GM19043 (cell line): Measurements from ENCODE around the gene ATP5F1E.

Source experiments
- ATAC-seq: cut with Tn5 transposase; IDR thresholded peaks from one replicate; pipeline ENCODE4 v1.9.1; 2021; ENCODE audit warnings: low read depth; ENCODE audit not compliant: unreplicated experiment

Gene ATP5F1E

DNA sequence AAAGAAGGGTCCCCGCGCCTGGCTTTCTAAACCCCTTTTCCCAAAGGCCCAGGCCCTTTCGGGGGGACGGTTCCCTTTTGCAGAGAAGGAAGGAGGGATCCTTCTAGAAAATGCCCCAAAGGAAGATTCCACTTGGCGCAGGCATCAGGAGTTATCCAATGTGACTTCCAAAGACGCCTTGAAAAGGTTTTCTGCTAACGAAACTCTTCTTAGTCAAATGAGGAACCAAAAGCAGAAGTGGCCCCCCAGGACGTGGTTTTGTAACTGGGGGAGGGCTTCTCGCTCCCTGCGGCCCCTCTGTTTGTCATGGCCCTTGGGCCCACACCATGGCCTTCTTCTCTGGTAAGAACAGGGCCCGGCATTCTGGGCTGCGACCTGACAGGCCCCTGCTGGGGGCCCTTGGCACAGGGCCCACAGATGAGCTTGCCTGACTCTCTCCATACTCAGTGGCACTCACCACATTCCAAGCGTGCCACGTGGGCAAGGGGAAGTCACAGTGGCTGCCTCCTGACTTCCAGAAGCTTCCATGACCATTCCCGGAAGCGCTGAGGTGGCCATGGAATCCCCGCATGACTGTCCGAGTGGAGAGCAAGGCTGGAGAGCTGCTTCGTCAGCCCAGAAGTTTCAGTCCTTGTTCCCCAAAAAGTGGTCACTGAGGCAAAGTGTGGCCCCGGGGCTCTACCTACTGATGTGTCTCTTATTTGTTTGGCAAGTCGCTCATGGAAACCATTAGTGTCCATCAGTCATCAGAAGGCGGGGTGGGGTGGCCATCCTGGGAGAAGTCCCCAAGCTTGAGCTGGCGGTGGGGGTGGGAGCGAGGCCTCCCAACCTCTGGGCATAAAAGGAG is 24.2 kb downstream of the ATP5F1E start:
- ATAC-seq = peak; percentile 30

DNA sequence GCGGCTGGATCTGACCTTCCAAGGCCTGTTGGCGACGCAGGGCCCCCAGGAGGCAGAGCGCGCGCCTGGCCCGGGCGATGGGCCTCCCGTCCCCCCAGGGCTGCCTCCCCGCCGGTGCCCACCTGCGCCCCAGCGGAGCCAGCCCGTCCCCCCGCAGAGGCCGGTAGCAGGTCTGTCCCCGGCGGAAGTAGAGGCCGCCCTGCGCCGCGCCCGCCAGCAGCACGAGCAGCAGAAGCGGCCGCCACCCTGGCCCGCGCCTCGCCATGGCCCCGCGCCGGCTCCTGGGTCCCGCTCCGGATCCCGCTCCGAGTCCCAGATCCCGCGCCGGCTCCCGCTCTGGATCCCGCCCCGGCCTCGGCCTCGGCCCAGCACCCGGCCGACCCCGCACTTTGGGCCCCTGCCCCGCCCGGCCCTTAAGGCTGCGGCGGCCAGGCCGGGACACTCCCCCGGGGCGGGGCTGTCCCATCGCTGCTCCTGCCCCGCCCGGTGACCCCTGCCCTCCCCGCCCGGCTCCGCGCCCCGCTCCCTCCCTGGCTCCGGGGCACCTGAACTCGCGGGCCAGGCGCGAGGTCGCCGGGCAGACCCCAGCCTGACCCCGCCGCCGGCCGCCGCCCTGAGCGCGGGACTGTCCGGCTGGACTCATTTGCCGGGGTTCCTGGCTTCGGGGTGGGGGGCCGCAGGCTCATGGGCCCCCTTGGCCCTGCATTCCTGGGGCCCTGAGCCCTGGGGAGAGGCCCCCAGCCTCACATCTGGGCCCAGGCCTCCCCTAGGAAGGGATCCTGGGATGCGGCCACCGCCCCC is 25.1 kb downstream of the ATP5F1E start, which contains the start of gene CTSZ:
Gene CTSZ, minus strand, starts transcription at position 391 of the 801 bp plus-strand sequence. Its CDS starts 126 bp downstream, at position 265.
- no peak for ATAC-seq

DNA sequence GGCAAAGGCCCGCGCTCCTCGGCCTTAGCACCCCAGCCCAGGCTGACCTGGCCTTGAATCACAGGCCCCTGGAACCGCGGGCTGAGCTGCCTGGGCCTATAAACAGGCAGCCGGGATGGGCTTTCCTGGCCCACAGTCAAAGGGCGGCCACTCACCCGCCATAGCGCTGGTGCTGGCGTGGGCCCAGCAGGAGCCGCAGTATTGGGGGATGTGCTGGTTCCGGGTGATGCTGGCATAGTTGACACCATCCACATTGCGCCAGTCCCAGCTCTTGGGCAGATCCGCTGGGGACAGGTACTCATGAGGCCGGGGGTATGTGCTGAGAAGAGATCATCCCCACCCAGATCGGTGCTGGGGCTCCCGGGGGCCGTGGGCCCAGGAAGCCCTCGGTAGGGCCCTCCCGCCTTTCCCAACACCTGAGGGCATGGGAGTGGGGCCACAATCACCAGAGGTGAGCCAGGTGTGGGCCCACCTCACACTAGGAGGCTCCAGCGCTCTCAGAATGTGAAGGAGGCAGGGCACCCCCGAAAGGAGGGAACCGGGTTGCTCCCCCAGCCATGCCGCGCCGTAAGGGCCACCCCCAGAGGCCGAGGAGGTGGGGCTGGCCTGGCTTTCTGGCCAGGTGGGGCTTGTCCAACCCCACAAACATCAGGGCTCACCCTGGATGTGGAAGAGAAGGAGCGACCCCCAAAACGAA is 25.8 kb downstream of the ATP5F1E start:
- ATAC-seq = no peak

- ATAC-seq = no peak
These were observed 26.5 kb downstream of the ATP5F1E start for GRCh38 chr20:59005523-59006166.

DNA sequence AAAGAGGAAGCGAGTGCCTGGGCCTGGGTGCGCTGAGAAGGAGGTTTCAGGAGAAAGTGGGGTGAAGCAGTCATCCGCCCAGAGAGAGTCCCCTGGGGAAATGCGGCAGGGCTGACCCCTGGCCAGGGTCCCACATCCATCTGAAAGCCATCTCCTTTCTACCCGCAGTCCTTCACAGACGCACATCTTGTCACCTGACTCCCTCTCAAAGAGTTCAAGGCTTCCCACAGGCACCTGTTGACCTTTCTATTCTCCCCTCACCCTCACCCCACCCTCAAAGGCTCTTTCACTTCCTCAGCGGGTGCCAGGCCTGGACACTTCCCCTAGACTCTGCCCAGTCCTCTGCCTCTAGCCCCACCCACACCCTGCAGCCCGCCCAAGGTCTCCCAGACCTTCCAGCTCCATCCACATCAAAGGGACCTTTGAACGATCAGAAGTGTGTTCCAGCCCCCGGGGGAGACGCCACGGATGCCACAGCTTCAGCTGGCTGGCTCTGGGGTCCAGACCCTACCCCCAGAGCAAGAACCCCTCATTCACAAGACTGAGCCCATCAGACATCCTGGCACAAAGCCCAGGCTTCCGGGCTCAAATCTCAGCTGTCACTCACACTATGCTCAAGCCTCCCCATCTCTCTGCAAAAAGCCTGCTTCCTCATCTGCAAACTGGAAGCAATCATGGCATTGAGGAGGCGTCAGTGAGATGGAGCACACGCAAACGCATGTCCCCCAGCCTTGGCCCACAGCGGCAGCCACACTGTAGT is 27.2 kb downstream of the ATP5F1E start:
- ATAC-seq = peak; percentile 55

GRCh38 chr20:59004493-59004762 is 27.7 kb downstream of the ATP5F1E start:
- no peak for ATAC-seq

- ATAC-seq = no peak
These were observed 28.2 kb downstream of the ATP5F1E start for GRCh38 chr20:59003836-59004492.

DNA sequence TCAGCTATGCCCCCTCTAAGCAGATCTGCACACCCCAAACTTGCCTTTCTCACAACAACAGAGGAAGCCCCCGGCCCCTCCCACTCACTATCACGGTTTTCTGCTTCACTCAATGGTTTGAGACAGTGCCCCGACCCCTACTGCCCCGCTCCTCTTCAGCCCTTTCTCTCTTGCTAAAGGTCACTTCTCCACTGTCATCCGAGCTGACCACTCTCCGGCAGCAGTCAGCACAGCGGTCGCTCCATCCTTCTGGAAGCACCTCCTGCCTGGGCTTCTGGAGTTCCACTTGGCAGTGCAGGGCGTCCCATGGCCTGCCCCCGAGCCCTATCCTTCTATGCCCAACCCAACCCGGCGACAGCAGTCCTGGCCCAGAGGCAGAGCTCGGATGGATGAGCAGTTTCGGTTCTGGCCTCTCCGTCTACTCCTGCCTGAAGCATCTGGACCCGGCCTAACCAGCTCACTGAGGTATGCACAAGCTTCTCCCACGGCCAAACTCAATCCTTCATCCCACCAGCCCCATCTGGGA is 29.2 kb downstream of the ATP5F1E start:
- no peak for ATAC-seq

DNA sequence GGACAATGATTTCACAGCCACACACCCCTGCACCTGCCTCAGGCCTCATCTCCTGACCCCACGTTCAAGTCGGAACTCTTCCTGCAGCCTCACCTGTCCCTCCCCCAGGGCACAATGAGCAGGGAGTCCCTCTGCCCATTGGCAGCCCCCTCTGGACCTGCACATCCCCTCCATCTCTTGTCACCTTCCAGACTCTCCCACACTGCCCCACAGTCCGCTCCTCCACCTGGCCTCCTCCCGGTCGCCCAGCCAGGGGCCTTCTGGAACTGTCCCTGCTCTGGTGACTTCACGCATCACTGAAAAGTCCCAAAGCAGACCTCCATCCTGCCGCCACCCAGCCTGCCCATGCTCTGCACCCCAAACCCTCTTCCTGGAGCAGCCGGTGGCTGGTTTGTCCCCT is 29.7 kb downstream of the ATP5F1E start:
- ATAC-seq = no peak

DNA sequence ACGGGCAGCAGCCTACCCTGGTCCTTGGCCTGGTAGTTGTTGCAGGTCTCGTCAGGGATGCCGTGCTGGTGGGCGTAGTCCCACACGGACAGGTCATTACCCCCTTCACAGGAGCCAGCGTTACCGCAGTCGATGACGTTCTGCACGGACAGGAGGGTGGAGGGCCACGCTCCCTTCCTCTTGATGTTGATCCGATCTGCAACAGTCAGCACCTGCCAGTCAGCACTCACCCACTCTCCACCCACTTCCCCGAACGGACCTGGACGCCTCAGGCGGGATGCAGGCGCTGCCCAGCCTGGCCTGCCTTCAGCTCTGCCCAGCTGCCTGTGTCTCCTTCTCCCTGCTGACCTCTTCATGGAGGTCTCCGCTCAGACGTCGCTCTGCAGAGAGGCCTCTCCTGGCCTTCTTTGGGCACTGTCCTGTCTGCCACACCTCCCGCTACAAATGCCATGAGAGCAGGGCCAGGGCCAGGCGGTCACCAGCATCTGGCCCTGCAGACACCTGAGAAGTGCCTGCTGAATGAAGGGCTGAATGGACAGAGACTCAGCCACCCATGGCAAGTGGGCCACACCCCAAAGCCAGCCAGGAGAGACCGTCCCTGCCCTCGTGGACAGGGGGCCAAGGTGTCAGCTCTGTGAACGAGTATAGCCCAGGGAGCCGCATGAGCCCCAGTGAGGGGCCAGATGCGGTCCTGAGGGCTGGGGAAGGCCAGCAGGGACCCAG is 30.5 kb downstream of the ATP5F1E start:
- no peak for ATAC-seq

- no peak for ATAC-seq
These were observed 31.1 kb downstream of the ATP5F1E start for GRCh38 chr20:59001068-59001448.

- no peak for ATAC-seq
These were observed 31.8 kb downstream of the ATP5F1E start for GRCh38 chr20:59000326-59000725.

DNA sequence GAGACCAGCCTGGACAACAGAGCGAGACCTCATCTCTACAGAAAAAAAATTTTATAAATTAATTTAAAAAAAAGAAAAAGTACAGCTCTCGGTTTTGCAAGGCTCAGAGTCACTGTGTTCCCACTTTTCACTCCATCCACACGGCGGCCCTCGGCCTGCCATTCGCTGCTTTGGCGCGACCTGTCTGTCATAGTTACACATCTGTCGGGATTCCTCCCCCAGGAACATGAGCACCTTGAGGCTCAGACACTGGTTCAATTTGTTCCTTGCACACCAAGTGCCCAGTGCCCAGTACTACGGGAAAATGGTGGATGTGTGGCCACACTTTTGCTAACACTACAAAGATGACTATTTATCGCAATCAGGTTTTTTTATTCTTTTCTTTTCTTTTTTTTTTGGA is 33.5 kb downstream of the ATP5F1E start:
- ATAC-seq = no peak

GRCh38 chr20:58997141-58997770 is 34.9 kb downstream of the ATP5F1E start:
- ATAC-seq = no peak

- ATAC-seq = no peak
These were observed 35.9 kb downstream of the ATP5F1E start for GRCh38 chr20:58996226-58996611.

DNA sequence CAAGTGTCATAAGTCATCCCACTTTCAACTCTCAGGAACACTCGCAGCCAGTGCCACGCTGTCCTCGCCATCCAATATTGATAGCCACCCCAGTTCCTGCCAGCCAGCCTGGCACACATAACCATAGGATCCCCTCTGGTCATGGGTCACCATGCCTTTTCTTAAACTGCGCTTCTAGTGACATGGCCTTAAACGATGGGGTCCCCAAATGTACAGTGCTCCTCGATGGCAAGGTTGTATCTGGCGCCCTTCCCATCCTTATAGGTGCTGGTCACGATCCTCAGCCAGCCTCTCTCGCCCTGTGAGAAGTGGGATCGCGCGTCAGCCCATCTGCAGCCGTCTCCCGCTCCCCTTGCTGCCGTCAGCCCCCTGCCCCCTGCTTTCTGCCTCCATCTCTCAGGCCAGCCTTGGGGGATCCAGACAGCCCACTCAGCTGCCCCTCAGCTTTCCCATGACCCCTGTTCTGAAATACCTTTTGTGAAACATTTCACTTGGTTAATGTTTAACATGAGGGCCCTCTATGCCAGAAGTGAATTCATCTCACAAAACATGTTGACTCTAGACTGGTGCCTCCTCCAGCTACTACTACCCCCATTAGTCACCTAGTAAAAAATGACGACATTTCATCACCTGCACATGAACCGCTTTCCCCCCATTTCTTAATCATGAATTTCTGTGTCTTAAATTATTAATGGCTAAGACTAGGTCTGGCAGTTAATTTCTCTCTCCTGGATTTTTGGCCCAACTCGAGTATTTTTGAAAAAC is 36.5 kb downstream of the ATP5F1E start:
- ATAC-seq = no peak

- ATAC-seq = no peak
These were observed 37.6 kb downstream of the ATP5F1E start for GRCh38 chr20:58994390-58995159.
